Astrocyte of the spinal cord (primary cell): ENCODE measurements around the gene GJD2.

Experiments used
- DNase-seq: peaks from one replicate; pipeline ENCODE4 v3.0.0; 2011; ENCODE audit warnings: low read depth, low spot score
- H3K4me3 ChIP-seq: 2 replicates; pipeline ENCODE4 v1.5.1; 2011; ENCODE audit warnings: low read depth, mild to moderate bottlenecking, low read length, moderate library complexity
- in situ Hi-C: cut with HindIII; loops from 2 replicates; pipeline ENCODE4 v1.10.0; 2017; ENCODE audit warnings: low sequenced_read_pairs
- TF ChIP-seq, protein P1 (sequence below): IDR thresholded peaks from 2 replicates; pipeline ENCODE4 v1.5.1; 2012; ENCODE audit warnings: low read depth, mild to moderate bottlenecking, low read length, inconsistent platforms

Gene GJD2

GRCh38 chr15:34753236-34753894 lies 1.4 kb downstream of the GJD2 start:
- in situ Hi-C loops, result no loop called here
- DNase-seq, result peak; percentile 49
- no peak overlapping the region for H3K4me3 ChIP-seq
- TF ChIP-seq, protein P1, sequence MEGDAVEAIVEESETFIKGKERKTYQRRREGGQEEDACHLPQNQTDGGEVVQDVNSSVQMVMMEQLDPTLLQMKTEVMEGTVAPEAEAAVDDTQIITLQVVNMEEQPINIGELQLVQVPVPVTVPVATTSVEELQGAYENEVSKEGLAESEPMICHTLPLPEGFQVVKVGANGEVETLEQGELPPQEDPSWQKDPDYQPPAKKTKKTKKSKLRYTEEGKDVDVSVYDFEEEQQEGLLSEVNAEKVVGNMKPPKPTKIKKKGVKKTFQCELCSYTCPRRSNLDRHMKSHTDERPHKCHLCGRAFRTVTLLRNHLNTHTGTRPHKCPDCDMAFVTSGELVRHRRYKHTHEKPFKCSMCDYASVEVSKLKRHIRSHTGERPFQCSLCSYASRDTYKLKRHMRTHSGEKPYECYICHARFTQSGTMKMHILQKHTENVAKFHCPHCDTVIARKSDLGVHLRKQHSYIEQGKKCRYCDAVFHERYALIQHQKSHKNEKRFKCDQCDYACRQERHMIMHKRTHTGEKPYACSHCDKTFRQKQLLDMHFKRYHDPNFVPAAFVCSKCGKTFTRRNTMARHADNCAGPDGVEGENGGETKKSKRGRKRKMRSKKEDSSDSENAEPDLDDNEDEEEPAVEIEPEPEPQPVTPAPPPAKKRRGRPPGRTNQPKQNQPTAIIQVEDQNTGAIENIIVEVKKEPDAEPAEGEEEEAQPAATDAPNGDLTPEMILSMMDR, result no peak

GRCh38 chr15:34749691-34750090 lies 5.1 kb downstream of the GJD2 start:
- in situ Hi-C loops, result no loop called here
- no peak for DNase-seq
- H3K4me3 ChIP-seq, result no peak overlapping the region
- TF ChIP-seq, protein P1, result no peak

- in situ Hi-C loops, result no loop called here
Measured at GRCh38 chr15:34739346-34739745, 15.5 kb downstream of the GJD2 start.

GRCh38 chr15:34738002-34738401 lies 16.8 kb downstream of the GJD2 start:
- DNase-seq, result no peak
- no peak overlapping the region for H3K4me3 ChIP-seq
- TF ChIP-seq, protein P1, result no peak
- in situ Hi-C loops, result no loop called here

More at GRCh38 chr15:34739346-34739745, 15.5 kb downstream of the GJD2 start:
- TF ChIP-seq, protein P1, result no peak
- no peak for DNase-seq
- H3K4me3 ChIP-seq, result no peak overlapping the region

- TF ChIP-seq, protein P1, result no peak
- DNase-seq, result no peak
- H3K4me3 ChIP-seq, result no peak overlapping the region
- in situ Hi-C loops, result no loop called here
Measured at GRCh38 chr15:34737477-34737876, 17.3 kb downstream of the GJD2 start.

GRCh38 chr15:34734303-34734702 lies 20.5 kb downstream of the GJD2 start:
- TF ChIP-seq, protein P1, result no peak
- in situ Hi-C loops, result no loop called here
- no peak overlapping the region for H3K4me3 ChIP-seq
- no peak for DNase-seq
